Activated CD4-positive, alpha-beta memory T cell treated with anti-CD3 and anti-CD28 coated beads, Interleukin-2, amount 10 ng/mL, durations not matched to agents 7 days and 5 days (primary cell): Measurements from ENCODE around the gene UPK2. TPM values are rescaled to one million over a fixed set of nuclear protein-coding genes. Genes with fewer than 3 reads are reported as not detected.
A peak's percentile ranks its signal among the peaks of the same experiment; 100 is the strongest.

Source experiments
- CTCF ChIA-PET: fragments of 350-600 bp; sonication (Branson Sonifier 250); formaldehyde crosslinking; loops from one replicate; lab custom pipeline; 2021; ENCODE audit warnings: antibody characterized with exemption, inconsistent platforms; lab: Charles Lee
- POLR2A ChIA-PET: fragments of 350-600 bp; sonication (Branson Sonifier 250); formaldehyde crosslinking; loops from one replicate; lab custom pipeline; 2021; ENCODE audit warnings: antibody characterized with exemption; lab: Charles Lee
- DNase-seq: peaks from one replicate; pipeline ENCODE4 v3.0.0-alpha.2; 2020
- H3K27ac Mint-ChIP-seq: one replicate; pipeline ENCODE4 v1.8.0; 2021; ENCODE audit warnings: mild to moderate bottlenecking, mixed read lengths
- H3K27me3 Mint-ChIP-seq: one replicate; pipeline ENCODE4 v1.8.0; 2021; ENCODE audit warnings: mixed read lengths
- H3K36me3 Mint-ChIP-seq: one replicate; pipeline ENCODE4 v1.8.0; 2021; ENCODE audit warnings: low read depth, mixed read lengths
- H3K4me1 Mint-ChIP-seq: one replicate; pipeline ENCODE4 v1.8.0; 2021; ENCODE audit warnings: mixed read lengths
- H3K4me3 Mint-ChIP-seq: one replicate; pipeline ENCODE4 v1.8.0; 2021; ENCODE audit warnings: mild to moderate bottlenecking, mixed read lengths
- H3K9me3 Mint-ChIP-seq: one replicate; pipeline ENCODE4 v1.8.0; 2021; ENCODE audit warnings: mixed read lengths
- total RNA-seq, 2 experiments: library from RNA; stranded (reverse); gene quantifications; one replicate each; pipeline ENCODE4 v1.2.3, GENCODE V29; 2021

The UPK2 gene
- not detected for total RNA-seq

GRCh38 chr11:118956094-118956846, at the start of gene UPK2:
TSS of gene UPK2 (plus strand) at chr11:118956298. CDS start at chr11:118956351, 53 bp downstream.
- CTCF ChIA-PET: interaction anchor here (0.5 to 1.4 kb wide), 9 partner anchors 25 to 266 kb away, joined by 3 to 5 read pairs (median 3); no protein-coding TSS in a partner anchor
- Mint-ChIP-seq H3K4me1 (no peaks in the 10 kb centered on the region), H3K36me3 (no peaks in the 10 kb centered on the region), H3K27ac (no peak within 1 kb of the TSS), H3K9me3 (no peaks in the 10 kb centered on the region), H3K4me3 (no peak within 1 kb of the TSS), H3K27me3 (peaks cover 19% of the 10 kb centered on the region)
- peak; percentile 89 for DNase-seq
- POLR2A ChIA-PET: interaction anchor here (1.2 kb wide), 1 partner anchor 42 kb away, joined by 3 read pairs; the partner anchor contains the start of gene CENATAC

- no peaks in the 10 kb centered on the region for H3K9me3 Mint-ChIP-seq
- H3K4me1 Mint-ChIP-seq: peaks cover 34% of the 10 kb centered on the region
- no peaks in the 10 kb centered on the region for H3K27me3 Mint-ChIP-seq
- peak overlapping the region; percentile 45 for H3K27ac Mint-ChIP-seq
- H3K4me3 Mint-ChIP-seq: no peak overlapping the region
- POLR2A ChIA-PET: interaction anchor here (0.9 kb wide), 1 partner anchor 52 kb away, joined by 3 read pairs; no protein-coding TSS in a partner anchor
- H3K36me3 Mint-ChIP-seq: peaks cover 23% of the 10 kb centered on the region
- CTCF ChIA-PET: interaction anchor here (0.7 to 9.8 kb wide), 5 partner anchors 19 to 116 kb away, joined by 3 to 270 read pairs (median 3); partner anchors contain the start of genes BCL9L and DDX6
- peak; percentile 88 for DNase-seq
Measured at GRCh38 chr11:118907051-118908042, 48.8 kb upstream of the UPK2 start.

GRCh38 chr11:118908264-118908663, 47.8 kb upstream of the UPK2 start:
- POLR2A ChIA-PET: interaction anchor here (0.9 to 1.3 kb wide), 2 partner anchors 51 to 118 kb away, joined by 3 to 8 read pairs; partner anchors contain the start of gene DDX6
- Mint-ChIP-seq H3K27me3 (no peaks in the 10 kb centered on the region), H3K9me3 (no peaks in the 10 kb centered on the region)

GRCh38 chr11:118908901-118909618, 47.0 kb upstream of the UPK2 start:
- no peaks in the 10 kb centered on the region for H3K27me3 Mint-ChIP-seq
- H3K9me3 Mint-ChIP-seq: no peaks in the 10 kb centered on the region
- no peak overlapping the region for H3K27ac Mint-ChIP-seq
- ChIA-PET CTCF (interaction anchor here (0.8 to 9.8 kb wide), 5 partner anchors 17 to 219 kb away, joined by 3 to 270 read pairs (median 3); partner anchors contain the start of gene BCL9L), POLR2A (interaction anchor here (1.0 to 1.3 kb wide), 2 partner anchors 118 to 186 kb away, joined by 3 to 8 read pairs; partner anchors contain the start of gene DDX6)
- no peak for DNase-seq
- no peak overlapping the region for H3K4me3 Mint-ChIP-seq
- peaks cover 23% of the 10 kb centered on the region for H3K36me3 Mint-ChIP-seq
- H3K4me1 Mint-ChIP-seq: peaks cover 50% of the 10 kb centered on the region

More at GRCh38 chr11:118908264-118908663, 47.8 kb upstream of the UPK2 start:
- Mint-ChIP-seq H3K4me1 (peaks cover 44% of the 10 kb centered on the region), H3K4me3 (no peak overlapping the region), H3K36me3 (peaks cover 23% of the 10 kb centered on the region), H3K27ac (no peak overlapping the region)
- CTCF ChIA-PET: interaction anchor here (1.1 to 9.8 kb wide), 4 partner anchors 18 to 218 kb away, joined by 3 to 270 read pairs (median 3); partner anchors contain the start of gene BCL9L
- no peak for DNase-seq

- no peaks in the 10 kb centered on the region for H3K27me3 Mint-ChIP-seq
- DNase-seq: no peak
- POLR2A ChIA-PET: interaction anchor here (1.0 kb wide), 1 partner anchor 185 kb away, joined by 3 read pairs; no protein-coding TSS in a partner anchor
- H3K4me3 Mint-ChIP-seq: no peak overlapping the region
- no peaks in the 10 kb centered on the region for H3K9me3 Mint-ChIP-seq
- peaks cover 23% of the 10 kb centered on the region for H3K36me3 Mint-ChIP-seq
- H3K27ac Mint-ChIP-seq: no peak overlapping the region
- CTCF ChIA-PET: interaction anchor here (0.8 to 9.8 kb wide), 3 partner anchors 17 to 220 kb away, joined by 3 to 270 read pairs (median 3); partner anchors contain the start of gene BCL9L
- H3K4me1 Mint-ChIP-seq: peaks cover 57% of the 10 kb centered on the region
Measured at GRCh38 chr11:118909619-118910308, 46.3 kb upstream of the UPK2 start.

GRCh38 chr11:118910309-118911112, 45.6 kb upstream of the UPK2 start:
- H3K9me3 Mint-ChIP-seq: no peaks in the 10 kb centered on the region
- H3K4me3 Mint-ChIP-seq: peak overlapping the region; percentile 59
- POLR2A ChIA-PET: interaction anchor here (0.7 to 2.2 kb wide), 4 partner anchors 38 to 184 kb away, joined by 3 to 6 read pairs (median 3); partner anchors contain the start of gene DDX6
- peak overlapping the region; percentile 64 for H3K27ac Mint-ChIP-seq
- CTCF ChIA-PET: interaction anchor here (1.0 to 9.8 kb wide), 3 partner anchors 16 to 221 kb away, joined by 3 to 270 read pairs (median 5); partner anchors contain the start of gene BCL9L
- no peaks in the 10 kb centered on the region for H3K27me3 Mint-ChIP-seq
- no peak for DNase-seq
- H3K36me3 Mint-ChIP-seq: peaks cover 23% of the 10 kb centered on the region
- peaks cover 64% of the 10 kb centered on the region for H3K4me1 Mint-ChIP-seq

- Mint-ChIP-seq H3K9me3 (no peaks in the 10 kb centered on the region), H3K36me3 (peaks cover 21% of the 10 kb centered on the region), H3K4me1 (peaks cover 72% of the 10 kb centered on the region), H3K27me3 (no peaks in the 10 kb centered on the region), H3K27ac (peak overlapping the region; percentile 92), H3K4me3 (peak overlapping the region; percentile 59)
- ChIA-PET POLR2A (interaction anchor here (0.7 to 5.7 kb wide), 9 partner anchors 16 to 295 kb away, joined by 3 to 72 read pairs (median 4); partner anchors contain the start of genes CBL and DDX6), CTCF (interaction anchor here (1.0 to 9.8 kb wide), 4 partner anchors 15 to 219 kb away, joined by 4 to 270 read pairs (median 4); partner anchors contain the start of gene BCL9L)
- no peak for DNase-seq
Measured at GRCh38 chr11:118911113-118911879, 44.8 kb upstream of the UPK2 start.

GRCh38 chr11:118911880-118912741, 44.0 kb upstream of the UPK2 start:
- peaks cover 76% of the 10 kb centered on the region for H3K4me1 Mint-ChIP-seq
- peak overlapping the region; percentile 59 for H3K4me3 Mint-ChIP-seq
- ChIA-PET POLR2A (interaction anchor here (1.1 to 5.7 kb wide), 9 partner anchors 17 to 295 kb away, joined by 3 to 72 read pairs (median 5); partner anchors contain the start of genes CBL, CXCR5 and DDX6), CTCF (interaction anchor here (1.1 to 9.8 kb wide), 7 partner anchors 14 to 253 kb away, joined by 3 to 270 read pairs (median 4); partner anchors contain the start of genes BCL9L, DDX6 and UPK2)
- H3K27ac Mint-ChIP-seq: peak overlapping the region; percentile 92
- no peaks in the 10 kb centered on the region for H3K27me3 Mint-ChIP-seq
- no peaks in the 10 kb centered on the region for H3K9me3 Mint-ChIP-seq
- H3K36me3 Mint-ChIP-seq: peaks cover 14% of the 10 kb centered on the region
- peak; percentile 74 for DNase-seq
